Measurements from ENCODE around the gene RHOJ. TPM values are rescaled to one million over a fixed set of nuclear protein-coding genes. Genes with fewer than 3 reads are reported as not detected.

The RHOJ gene
- total and polyA plus RNA-seq, 9 of the 15 experiments (the other 6 are each of a cell fraction or from before 2014, with no cell fraction given): not detected

- TF ChIP-seq, protein P1, sequence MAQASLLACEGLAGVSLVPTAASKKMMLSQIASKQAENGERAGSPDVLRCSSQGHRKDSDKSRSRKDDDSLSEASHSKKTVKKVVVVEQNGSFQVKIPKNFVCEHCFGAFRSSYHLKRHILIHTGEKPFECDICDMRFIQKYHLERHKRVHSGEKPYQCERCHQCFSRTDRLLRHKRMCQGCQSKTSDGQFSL (CRISPR knock-in tag; IDR thresholded peaks at IDR 0.05): no peak
- TF ChIP-seq, protein P1 (tag; IDR thresholded peaks at IDR 0.05): no peak
Measured at GRCh38 chr14:63193236-63193635, 11.0 kb upstream of the RHOJ start (continued).

GRCh38 chr14:63200035-63200740, 4.1 kb upstream of the RHOJ start:
- H3K9ac ChIP-seq (ENCODE audit: insufficient read depth in 1 of 2, low read depth in 2 of 2, low read length in 2 of 2): no peak overlapping the region
- no peak overlapping the region for H3K27ac ChIP-seq (ENCODE audit: extremely low read depth, low read depth, low read length)
- H3K9me1 ChIP-seq (ENCODE audit: control insufficient read depth, insufficient read depth, low read length): no peaks in the 10 kb centered on the region
- ATAC-seq (no peak), DNase-seq (ENCODE audit: extremely low read depth in 1 of 4, low spot score in 3 of 4) (no peak), FAIRE-seq (no peak)
- no TSS peak for BruUV-seq (replicated peaks)
- H3K27me3 ChIP-seq (ENCODE audit: control insufficient read depth in 2 of 2, insufficient read depth in 2 of 2, low read length in 2 of 2): no peaks in the 10 kb centered on the region
- H3K4me3 ChIP-seq: no peak overlapping the region
- ChIA-PET CTCF (ENCODE audit: low intra/inter-chr PET ratio) (no interaction called here), POLR2A (no interaction called here)
- intact Hi-C loops (cut with micrococcal nuclease) (no loop called here), in situ Hi-C loops (cut with MboI) (no loop called here)
- 2% methylated on average over 4 of the region's 5 CpGs for WGBS (ENCODE audit: insufficient coverage, low coverage, missing lambda C conversion rate)
- TF ChIP-seq OTX1 (CRISPR knock-in tag; IDR thresholded peaks at IDR 0.05): no peak
- no peak for TF ChIP-seq JUND (IDR thresholded peaks at IDR 0.05; ENCODE audit: borderline replicate concordance, low read depth, low read length)
- TF ChIP-seq JUND (tag; IDR thresholded peaks at IDR 0.05; ENCODE audit: borderline replicate concordance, low read depth, low read length): no peak
- TF ChIP-seq SAFB2 (IDR thresholded peaks at IDR 0.05; ENCODE audit: borderline replicate concordance, low read depth, low read length, severe bottlenecking): no peak
- TF ChIP-seq, protein P2, sequence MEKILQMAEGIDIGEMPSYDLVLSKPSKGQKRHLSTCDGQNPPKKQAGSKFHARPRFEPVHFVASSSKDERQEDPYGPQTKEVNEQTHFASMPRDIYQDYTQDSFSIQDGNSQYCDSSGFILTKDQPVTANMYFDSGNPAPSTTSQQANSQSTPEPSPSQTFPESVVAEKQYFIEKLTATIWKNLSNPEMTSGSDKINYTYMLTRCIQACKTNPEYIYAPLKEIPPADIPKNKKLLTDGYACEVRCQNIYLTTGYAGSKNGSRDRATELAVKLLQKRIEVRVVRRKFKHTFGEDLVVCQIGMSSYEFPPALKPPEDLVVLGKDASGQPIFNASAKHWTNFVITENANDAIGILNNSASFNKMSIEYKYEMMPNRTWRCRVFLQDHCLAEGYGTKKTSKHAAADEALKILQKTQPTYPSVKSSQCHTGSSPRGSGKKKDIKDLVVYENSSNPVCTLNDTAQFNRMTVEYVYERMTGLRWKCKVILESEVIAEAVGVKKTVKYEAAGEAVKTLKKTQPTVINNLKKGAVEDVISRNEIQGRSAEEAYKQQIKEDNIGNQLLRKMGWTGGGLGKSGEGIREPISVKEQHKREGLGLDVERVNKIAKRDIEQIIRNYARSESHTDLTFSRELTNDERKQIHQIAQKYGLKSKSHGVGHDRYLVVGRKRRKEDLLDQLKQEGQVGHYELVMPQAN (IDR thresholded peaks at IDR 0.05; ENCODE audit: borderline replicate concordance): no peak
- TF ChIP-seq ARID2 (IDR thresholded peaks at IDR 0.05): no peak
- TF ChIP-seq RFX7 (CRISPR knock-in tag; IDR thresholded peaks at IDR 0.05): no peak
- TF ChIP-seq RBBP5 (IDR thresholded peaks at IDR 0.05; ENCODE audit: borderline replicate concordance, insufficient read depth, low read length, poor library complexity, severe bottlenecking): no peak
- TF ChIP-seq ZNF507 (tag; conservative IDR thresholded peaks at IDR 0.05): no peak
- no peak for TF ChIP-seq ZBTB43 (CRISPR knock-in tag; IDR thresholded peaks at IDR 0.05)
- no peak for TF ChIP-seq ARID1B (IDR thresholded peaks at IDR 0.05)
- H3K4me2 ChIP-seq (ENCODE audit: insufficient read depth, low read length): no peak overlapping the region
- no peaks in the 10 kb centered on the region for H3K79me2 ChIP-seq (ENCODE audit: control insufficient read depth, insufficient read depth, low read length)
- no peaks in the 10 kb centered on the region for H4K20me1 ChIP-seq (replicated peaks; ENCODE audit: control insufficient read depth, insufficient read depth, low read length)
- H3K9me3 ChIP-seq (replicated peaks; ENCODE audit: control insufficient read depth, insufficient read depth, low read depth, low read length): no peaks in the 10 kb centered on the region
- no peak overlapping the region for H2AFZ ChIP-seq (ENCODE audit: low read depth, low read length)
- H3K4me1 ChIP-seq (replicated peaks in 1 of 2; ENCODE audit: control insufficient read depth in 2 of 2, insufficient read depth in 2 of 2, low read length in 2 of 2): no peaks in the 10 kb centered on the region
- H3K36me3 ChIP-seq (ENCODE audit: control insufficient read depth, insufficient read depth, low read length): no peaks in the 10 kb centered on the region
